Parathyroid adenoma (tissue), 2 donors: ENCODE data around the gene INTS14.
"Not testable (repeated sequence)": the region's sequence is repeated elsewhere in the genome, so short reads cannot be mapped to it uniquely, and the experiment has no call there.

Experiments used
- H2AFZ ChIP-seq: fragments of 300-600 bp; sonication (generic); one replicate; pipeline ENCODE4 v1.7.0; 2017; ENCODE audit warnings: antibody characterized with exemption, mild to moderate bottlenecking
- H3K27ac ChIP-seq: fragments of 300-600 bp; sonication (generic); one replicate; pipeline ENCODE4 v1.7.0; 2017
- H3K27me3 ChIP-seq: fragments of 300-600 bp; sonication (generic); one replicate; pipeline ENCODE4 v1.7.0; 2017; ENCODE audit warnings: low read length; ENCODE audit not compliant: control insufficient read depth, insufficient read depth
- H3K36me3 ChIP-seq: fragments of 300-600 bp; sonication (generic); one replicate; pipeline ENCODE4 v1.7.0; 2017; ENCODE audit warnings: low read length; ENCODE audit not compliant: control insufficient read depth, insufficient read depth
- H3K4me1 ChIP-seq: fragments of 300-600 bp; sonication (generic); one replicate; pipeline ENCODE4 v1.7.0; 2017; ENCODE audit warnings: control low read depth
- H3K4me2 ChIP-seq: fragments of 300-600 bp; sonication (generic); one replicate; pipeline ENCODE4 v1.7.0; 2017; ENCODE audit warnings: low read length
- H3K4me3 ChIP-seq: fragments of 300-600 bp; sonication (generic); one replicate; pipeline ENCODE4 v1.7.0; 2017; ENCODE audit warnings: low read depth, low read length
- H3K79me2 ChIP-seq: fragments of 300-600 bp; sonication (generic); one replicate; pipeline ENCODE4 v1.7.0; 2017; ENCODE audit warnings: control low read depth
- H3K9ac ChIP-seq: fragments of 300-600 bp; sonication (generic); one replicate; pipeline ENCODE4 v1.7.0; 2017; ENCODE audit warnings: mild to moderate bottlenecking
- H3K9me3 ChIP-seq: fragments of 300-600 bp; sonication (generic); one replicate; pipeline ENCODE4 v1.7.0; 2017; ENCODE audit warnings: low read length; ENCODE audit not compliant: control insufficient read depth
- CTCF ChIP-seq: fragments of 300-600 bp; sonication (generic); IDR thresholded peaks from one replicate; pipeline ENCODE4 v1.7.0; 2017; ENCODE audit warnings: antibody characterized with exemption, mild to moderate bottlenecking
- donor health status: primary hyperparathyroidism.

INTS14 gene

DNA sequence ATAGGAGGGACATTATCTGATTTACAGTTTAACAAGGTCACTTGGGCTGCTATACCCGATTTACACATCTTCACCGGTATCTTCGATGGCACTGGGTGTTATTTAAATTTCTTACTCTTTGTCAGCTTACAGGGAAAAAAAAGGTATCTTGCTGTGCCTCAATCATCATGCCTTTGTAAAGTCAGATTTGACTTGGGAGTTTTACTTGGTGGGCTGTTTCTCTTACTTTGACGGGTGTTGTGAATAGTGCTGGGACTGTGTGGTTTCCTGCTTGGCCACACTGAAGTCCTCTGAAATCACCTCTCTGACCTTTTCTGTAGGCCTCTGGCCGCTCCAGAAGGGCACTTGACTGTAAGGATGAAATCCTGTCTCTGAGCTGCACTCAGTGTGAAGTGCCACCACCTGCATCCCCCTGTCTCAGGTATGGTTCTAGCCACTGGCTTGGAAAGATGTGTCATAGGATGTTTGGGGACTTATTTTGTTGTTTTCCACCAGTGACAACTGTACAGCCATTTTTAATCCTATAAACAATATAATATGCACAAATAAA lies 7.7 kb upstream of the INTS14 start:
- Histone ChIP-seq H3K36me3 (no peaks in the 10 kb centered on the region), H3K27ac (no peak overlapping the region), H3K4me2 (no peak overlapping the region), H3K9ac (no peak overlapping the region), H2AFZ (no peak overlapping the region), H3K79me2 (no peaks in the 10 kb centered on the region), H3K9me3 (no peaks in the 10 kb centered on the region), H3K4me3 (no peak overlapping the region), H3K4me1 (no peaks in the 10 kb centered on the region), H3K27me3 (no peaks in the 10 kb centered on the region)
- no peak for TF ChIP-seq CTCF

GRCh38 chr15:65615887-65616286 lies 5.0 kb upstream of the INTS14 start:
- H3K4me2 ChIP-seq, H3K9ac ChIP-seq, H3K79me2 ChIP-seq, H3K4me3 ChIP-seq, H2AFZ ChIP-seq, H3K27ac ChIP-seq, H3K36me3 ChIP-seq, H3K4me1 ChIP-seq, H3K27me3 ChIP-seq, H3K9me3 ChIP-seq: not testable (repeated sequence)

DNA sequence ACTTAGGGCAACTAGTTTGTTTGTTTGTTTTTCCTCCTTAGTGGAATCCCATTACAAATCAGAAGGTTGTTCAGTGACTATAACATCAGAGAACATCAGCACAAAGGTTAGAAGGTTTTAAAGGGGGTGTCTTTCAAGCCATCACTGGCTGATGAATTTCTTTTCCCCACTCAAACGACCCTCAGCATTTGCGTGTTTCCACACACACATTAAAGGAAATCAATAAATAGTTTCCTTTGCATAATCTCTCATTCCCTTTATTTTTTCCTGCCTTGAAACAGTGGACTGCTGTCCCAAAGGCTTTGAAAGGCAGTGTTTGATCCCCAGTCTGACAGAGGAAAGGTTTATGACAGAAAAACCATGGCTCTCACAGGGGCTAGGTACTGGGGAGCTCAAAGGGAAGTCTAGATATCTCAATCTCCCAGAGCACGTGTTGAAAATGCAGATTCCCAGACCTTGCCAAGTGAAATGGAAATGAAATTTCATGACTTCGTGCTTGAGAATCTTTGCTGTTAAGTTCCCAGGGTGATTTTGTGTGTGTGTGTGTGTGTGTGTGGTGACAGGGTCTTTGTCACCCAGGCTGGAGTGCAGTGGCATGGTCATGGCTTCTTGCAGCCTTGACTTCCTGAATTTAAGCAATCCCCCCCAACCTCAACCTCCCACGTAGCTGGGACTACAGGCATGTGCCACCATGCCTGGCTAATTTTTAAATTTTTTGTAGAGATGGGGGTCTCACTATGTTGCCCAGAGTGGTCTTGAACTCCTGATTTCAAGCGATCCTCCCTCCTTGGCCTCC lies 2.2 kb upstream of the INTS14 start:
- Histone ChIP-seq H3K4me3 (no peak overlapping the region), H3K79me2 (peaks cover 3% of the 10 kb centered on the region), H3K9ac (no peak overlapping the region), H3K27ac (no peak overlapping the region), H3K4me2 (no peak overlapping the region), H3K27me3 (no peaks in the 10 kb centered on the region), H3K4me1 (peaks cover 6% of the 10 kb centered on the region), H2AFZ (no peak overlapping the region), H3K36me3 (no peaks in the 10 kb centered on the region), H3K9me3 (no peaks in the 10 kb centered on the region)
- no peak for TF ChIP-seq CTCF

- Histone ChIP-seq H3K9me3 (no peaks in the 10 kb centered on the region), H3K4me2 (no peak overlapping the region), H3K27me3 (no peaks in the 10 kb centered on the region), H3K36me3 (no peaks in the 10 kb centered on the region), H3K9ac (no peak overlapping the region), H2AFZ (no peak overlapping the region), H3K4me1 (peaks cover 6% of the 10 kb centered on the region), H3K27ac (no peak overlapping the region), H3K79me2 (peaks cover 3% of the 10 kb centered on the region), H3K4me3 (no peak overlapping the region)
- no peak for TF ChIP-seq CTCF
Measured at GRCh38 chr15:65612616-65612946, 1.6 kb upstream of the INTS14 start.

DNA sequence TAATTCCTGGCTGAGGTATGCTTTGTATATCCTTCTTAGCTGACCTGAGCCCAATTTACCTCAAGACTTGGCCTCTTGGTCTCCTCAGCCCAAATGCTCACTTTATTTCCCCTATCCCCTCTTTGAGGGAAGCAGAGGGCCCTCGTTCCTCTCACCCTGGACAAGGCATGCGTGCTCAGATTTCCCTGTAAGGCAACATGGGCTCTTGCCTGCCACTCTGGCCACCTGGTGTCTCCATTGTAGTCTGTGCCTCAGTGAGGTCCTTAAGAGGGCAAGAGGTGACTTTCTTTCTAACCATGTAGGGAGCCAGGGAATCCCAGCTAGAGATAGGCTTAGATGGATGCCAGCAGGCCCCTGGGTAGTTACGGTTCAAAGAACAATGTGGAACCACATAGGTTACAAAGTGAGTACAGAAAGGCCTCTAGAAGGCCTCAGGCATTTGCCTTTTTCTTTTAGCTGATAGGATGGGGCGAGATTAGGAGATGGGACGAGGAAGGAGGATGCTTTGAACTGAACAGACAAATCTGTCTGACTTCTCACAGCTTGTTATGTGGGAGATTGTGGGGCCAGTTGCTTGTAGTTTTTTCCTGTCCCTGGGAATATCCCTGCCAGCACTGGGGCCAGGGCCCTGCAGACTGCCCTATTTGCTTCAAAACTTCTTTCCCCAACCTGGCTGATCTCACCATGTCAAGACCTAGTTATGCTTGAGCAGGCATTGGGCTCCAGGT lies 1.1 kb upstream of the INTS14 start:
- peak overlapping the region; percentile 88 for H3K27ac ChIP-seq
- peaks cover 6% of the 10 kb centered on the region for H3K4me1 ChIP-seq
- peak overlapping the region; percentile 95 for H2AFZ ChIP-seq
- peak overlapping the region; percentile 75 for H3K4me3 ChIP-seq
- no peaks in the 10 kb centered on the region for H3K27me3 ChIP-seq
- no peaks in the 10 kb centered on the region for H3K9me3 ChIP-seq
- H3K79me2 ChIP-seq: peaks cover 3% of the 10 kb centered on the region
- no peak for TF ChIP-seq CTCF
- H3K36me3 ChIP-seq: no peaks in the 10 kb centered on the region
- no peak overlapping the region for H3K9ac ChIP-seq
- H3K4me2 ChIP-seq: peak overlapping the region; percentile 98
